NCI-H2227 (cell line): ENCODE results near the gene PPP2R2D.
A peak's percentile ranks its signal among the peaks of the same experiment; 100 is the strongest.
"Not testable (repeated sequence)": the region's sequence is repeated elsewhere in the genome, so short reads cannot be mapped to it uniquely, and the experiment has no call there.

Experiments
- DNase-seq: peaks from one replicate; lab custom pipeline; 2025; ENCODE audit not compliant: unreplicated experiment; lab: John Stamatoyannopoulos, UW

Gene PPP2R2D

DNA sequence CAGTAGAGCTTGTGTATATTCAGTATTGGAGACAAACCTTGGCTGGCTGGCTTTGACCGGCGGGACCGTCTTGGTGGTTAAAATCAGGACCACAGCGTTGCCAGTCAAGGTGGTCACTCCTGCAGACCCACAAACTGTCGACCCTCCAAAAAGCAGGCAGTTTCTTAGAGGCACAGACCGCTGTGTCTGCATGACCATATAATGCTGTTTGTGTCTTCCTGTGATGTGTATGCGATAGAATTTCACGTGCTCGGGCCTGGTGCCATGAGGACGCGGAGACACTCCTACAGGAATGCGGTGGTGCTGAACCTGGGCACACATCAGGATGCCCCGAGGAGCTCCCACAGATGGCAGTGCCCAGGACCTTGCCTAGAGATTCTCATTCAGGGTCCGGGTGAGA lies 46.1 kb downstream of the PPP2R2D start:
- DNase-seq = no peak

DNA sequence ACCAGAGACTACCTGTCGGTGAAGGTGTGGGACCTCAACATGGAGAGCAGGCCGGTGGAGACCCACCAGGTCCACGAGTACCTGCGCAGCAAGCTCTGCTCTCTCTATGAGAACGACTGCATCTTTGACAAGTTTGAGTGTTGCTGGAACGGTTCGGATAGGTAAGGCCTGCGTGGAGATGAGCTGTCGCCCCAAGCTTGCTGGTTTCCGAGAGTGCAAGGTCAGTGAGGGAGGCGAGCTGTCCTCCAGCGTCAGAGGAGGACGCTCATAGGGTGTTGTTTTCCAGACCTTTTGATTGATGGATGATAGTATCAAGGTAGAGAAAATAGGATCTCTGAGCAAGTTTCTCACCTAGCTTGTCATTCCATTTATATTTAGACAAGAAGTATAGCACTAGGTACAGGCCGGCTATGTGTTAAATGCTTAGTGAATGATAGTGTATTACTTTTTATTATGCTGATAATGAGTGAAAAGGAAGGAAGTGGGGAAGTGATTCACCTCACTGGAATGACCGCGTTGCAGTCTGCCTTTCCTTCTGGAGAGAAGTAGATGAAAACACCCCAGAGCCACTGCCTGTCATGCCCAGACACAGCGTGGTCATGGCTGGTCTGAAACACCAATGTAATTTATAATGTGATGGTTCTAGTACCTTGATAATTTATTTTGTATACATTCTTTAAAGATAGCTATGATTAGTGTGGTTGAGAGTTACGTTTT lies 47.0 kb downstream of the PPP2R2D start:
- no peak for DNase-seq

DNA sequence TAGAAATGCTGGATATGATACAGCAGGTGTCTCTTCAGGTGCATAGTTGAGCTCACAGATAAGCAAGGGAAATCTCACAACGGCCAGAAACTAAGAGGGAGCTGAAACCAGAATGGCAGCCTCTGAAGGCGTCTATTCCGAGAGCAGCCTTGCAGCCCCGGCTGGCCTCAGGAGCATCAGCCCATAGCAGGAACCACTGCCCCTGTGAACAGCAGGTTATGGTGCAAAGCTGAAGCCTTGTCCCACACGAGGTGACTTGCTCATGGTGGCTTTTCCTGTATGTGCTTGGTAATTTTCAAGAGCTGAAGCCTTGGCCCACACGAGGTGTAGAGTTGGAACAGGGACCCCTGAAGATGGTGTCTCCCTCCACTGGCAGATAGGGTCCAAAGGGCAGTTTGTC lies 47.7 kb downstream of the PPP2R2D start:
- DNase-seq = no peak

DNA sequence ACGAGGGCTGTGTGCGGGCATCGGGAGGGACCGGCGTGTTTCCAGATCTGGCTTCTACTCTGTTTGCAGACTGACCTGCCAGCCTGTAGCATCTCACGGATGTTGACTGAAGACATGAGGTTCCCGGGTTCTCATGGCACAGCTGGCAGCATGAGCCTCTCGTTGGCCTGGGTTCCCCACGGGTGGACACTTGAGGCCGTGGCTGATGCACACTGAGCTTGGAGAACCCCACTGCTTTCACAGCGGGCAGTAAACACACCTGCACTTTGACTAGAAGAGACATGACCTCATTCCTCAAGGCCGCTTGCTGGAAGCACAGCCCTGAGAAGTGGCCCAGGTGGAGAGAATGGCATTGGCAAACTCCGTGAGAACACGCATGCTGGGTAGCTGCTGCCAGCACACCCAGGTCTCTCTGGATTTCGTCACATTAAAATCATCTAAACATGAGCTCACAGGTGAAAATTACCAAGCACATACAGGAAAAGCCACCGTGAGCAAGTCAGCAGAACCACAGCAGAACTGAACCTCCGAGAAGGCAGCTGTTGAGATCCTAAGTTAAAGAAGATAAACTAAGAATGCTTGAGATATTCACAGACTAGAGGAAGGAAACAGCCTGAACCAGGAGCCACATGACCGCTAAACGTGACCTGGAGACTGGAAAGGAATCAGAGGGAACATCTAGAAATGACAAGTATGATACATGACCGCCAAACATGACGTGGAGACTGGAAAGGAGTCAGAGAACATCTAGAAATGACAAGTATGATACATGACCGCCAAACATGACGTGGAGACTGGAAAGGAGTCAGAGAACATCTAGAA lies 48.4 kb downstream of the PPP2R2D start:
- DNase-seq = no peak

DNA sequence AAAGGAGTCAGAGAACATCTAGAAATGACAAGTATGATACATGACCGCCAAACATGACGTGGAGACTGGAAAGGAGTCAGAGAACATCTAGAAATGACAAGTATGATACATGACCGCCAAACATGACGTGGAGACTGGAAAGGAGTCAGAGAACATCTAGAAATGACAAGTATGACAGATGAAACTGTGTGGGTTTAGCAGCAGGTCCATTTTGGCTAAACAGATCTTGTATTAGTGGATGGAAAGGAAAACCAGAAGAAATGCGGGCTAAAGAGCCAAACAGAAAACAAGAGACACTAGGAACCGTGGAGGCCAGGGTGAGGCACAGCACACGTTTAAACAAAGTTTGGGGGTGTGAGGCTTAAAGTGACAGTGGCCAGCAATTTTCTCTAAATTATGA lies 49.1 kb downstream of the PPP2R2D start:
- not testable (repeated sequence) for DNase-seq

DNA sequence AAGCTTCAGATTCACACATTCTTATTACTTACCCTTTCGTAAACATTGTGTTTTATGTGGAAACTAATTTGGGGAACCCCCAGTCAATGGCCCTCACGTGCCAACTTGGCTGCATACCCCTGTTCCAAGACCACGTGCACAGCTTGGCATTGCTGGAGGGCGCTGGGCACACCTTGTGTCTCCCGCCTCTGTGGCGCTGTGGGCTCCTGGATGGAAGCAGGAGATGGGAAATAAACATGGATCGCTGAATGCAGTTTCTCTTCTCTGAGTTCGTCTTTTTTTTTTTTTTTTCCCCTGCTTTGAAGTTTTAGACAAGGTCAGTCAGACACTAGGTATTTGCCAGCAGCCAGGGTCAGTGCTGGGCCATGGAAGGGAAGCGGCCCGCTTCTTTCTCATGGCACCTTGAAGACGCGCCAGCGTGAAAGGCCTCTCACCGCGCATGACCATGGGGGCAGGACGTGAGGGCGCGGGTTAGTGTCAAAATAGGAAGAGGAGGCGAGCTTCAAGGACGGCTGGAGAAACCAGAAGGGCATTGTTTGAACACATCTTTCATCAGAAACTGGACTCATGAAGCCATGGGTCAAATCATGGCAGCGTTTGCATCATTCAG lies 53.7 kb downstream of the PPP2R2D start:
- no peak for DNase-seq

DNA sequence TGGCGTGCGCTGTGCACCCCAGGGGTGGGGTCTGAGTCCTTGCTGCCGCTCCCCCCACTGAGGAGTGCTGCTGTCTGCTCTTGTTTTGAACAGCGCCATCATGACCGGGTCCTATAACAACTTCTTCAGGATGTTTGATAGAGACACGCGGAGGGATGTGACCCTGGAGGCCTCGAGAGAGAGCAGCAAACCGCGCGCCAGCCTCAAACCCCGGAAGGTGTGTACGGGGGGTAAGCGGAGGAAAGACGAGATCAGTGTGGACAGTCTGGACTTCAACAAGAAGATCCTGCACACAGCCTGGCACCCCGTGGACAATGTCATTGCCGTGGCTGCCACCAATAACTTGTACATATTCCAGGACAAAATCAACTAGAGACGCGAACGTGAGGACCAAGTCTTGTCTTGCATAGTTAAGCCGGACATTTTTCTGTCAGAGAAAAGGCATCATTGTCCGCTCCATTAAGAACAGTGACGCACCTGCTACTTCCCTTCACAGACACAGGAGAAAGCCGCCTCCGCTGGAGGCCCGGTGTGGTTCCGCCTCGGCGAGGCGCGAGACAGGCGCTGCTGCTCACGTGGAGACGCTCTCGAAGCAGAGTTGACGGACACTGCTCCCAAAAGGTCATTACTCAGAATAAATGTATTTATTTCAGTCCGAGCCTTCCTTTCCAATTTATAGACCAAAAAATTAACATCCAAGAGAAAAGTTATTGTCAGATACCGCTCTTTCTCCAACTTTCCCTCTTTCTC lies 55.0 kb downstream of the PPP2R2D start:
- DNase-seq = no peak

DNA sequence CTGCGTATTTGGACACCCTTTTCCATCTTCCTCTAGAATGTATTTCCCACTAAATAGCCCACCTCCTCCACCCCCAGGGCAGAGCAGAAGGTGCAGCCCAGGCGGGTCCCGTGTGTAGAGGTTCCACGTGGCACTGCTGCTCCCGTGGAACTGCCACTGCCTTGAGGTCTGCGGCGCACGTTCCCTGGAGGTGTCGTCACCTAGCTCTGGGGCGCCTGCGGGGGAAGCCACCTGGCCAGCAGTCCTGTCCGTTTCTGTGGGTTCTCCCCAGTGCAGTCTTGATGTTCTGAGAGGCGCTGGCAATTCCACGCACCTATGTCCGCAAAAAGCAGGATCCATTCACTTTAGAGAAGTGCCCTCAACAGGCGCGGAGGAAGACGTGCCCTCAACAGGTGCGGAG lies 59.0 kb downstream of the PPP2R2D start:
- DNase-seq = no peak

DNA sequence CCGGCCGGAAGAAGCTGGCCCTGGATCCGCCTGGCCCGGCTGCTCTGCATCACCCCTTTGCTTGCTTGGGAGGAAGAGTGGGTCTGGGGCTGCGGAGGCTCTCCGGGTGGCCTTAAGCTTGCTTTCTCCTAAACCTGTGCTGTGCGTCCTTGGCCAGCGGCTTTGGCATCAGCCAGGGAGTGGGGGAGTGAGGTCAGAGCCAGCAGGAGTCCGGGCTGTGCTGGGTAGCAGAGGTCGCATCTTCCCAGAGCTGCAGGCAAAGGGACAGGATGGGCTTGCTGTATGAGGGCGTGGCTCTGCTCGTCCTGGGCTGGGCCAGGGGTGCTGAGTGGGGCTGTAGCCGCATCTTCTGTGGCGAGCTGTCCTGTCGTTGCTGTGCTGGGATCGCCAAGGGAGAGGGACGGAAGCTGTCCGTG lies 59.8 kb downstream of the PPP2R2D start:
- no peak for DNase-seq

DNA sequence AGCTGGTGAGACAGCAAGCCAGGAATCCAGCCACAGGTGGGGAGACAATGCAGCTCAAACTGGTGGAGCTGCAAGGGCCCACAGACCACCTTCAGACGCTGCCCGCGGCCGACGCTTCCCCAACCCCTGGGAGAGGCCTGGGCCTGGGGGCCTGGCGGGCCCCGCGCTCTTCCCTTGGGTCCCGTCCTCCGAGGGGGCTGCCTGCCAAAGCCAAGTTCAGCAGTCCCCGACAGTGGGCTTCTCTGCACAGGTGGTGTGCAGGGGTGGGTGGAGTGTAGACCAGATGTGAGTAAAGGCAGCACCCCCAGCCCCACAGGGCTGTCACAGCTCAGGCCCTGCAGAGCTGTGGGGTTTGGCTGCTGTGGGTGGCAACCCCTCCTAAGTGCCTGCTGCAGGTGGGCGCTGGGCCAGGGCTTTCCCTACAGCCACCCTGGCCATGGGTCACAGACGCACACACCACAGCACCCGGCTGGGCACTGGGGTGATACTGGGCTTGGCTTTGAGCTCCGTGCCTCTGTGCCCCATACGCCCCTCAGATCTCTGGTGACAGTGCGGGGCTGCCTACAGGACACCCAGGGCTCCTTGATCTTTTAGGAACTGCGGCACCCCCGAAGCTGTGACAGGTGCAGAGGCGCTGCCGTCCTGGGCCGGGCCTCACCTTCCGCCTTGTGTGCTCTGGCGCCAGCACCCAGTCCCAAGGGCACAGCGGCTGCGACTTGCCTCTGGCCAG lies 60.4 kb downstream of the PPP2R2D start:
- no peak for DNase-seq

DNA sequence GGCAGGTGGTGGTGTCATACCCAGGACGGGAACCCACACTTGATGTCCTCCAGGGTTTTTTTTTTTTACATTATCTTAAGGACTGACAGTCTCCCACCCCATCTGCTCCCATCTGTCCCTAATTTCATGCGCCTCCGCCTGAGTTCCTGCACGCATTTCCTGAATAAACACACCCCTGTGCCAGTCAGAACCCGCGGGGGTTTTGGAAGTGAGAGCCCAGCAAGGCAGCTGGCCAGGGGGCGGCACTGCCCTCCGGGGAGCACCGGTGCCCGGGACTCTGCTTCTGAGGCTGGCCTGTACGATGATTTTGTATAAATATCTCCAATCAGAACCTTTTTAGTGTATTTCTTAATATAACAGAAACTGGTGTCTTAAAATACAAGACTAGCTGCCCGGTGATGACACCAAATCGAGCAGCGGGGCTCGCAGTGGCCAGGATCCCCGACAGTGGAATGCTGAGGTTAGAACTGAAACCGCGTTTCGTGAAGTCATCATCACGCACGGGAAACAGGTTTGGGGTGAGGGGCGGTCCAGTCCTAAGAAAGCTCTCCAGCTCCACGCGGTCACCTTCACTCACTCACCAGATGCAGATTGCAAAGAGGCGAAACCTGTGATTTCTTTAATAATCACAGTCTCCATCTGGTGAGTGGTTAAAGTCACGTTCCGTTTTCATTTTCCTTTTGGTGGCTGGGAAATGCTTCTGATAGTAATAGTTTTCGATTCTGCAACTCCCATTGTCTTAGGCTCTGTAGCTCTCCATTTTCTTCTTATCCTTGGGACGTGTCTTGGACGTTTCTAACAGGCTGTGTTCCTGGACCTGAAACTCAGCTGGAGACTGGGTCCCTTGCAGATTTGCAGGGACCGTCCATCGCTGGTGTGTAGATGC lies 61.2 kb downstream of the PPP2R2D start:
- DNase-seq = peak; percentile 47

DNA sequence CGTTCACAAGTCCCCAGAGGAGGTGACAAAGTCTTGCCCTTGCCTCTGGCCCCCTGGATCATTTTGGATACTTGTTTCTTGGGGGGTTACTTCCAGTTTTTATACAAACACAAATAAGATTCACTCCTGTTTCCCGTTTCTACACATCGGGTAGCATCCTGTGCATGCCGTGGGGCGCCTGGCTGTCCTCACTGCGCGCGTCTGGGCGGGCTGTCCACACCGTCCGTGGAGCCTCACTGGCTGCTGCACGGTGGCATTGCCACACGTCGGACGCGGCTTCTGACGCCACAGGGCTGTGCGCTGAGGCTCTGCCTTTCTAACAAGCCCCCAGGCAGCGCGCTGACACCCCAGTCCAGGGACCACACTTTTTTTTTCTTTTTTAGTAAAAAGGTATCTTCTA lies 62.5 kb downstream of the PPP2R2D start:
- peak; percentile 28 for DNase-seq

DNA sequence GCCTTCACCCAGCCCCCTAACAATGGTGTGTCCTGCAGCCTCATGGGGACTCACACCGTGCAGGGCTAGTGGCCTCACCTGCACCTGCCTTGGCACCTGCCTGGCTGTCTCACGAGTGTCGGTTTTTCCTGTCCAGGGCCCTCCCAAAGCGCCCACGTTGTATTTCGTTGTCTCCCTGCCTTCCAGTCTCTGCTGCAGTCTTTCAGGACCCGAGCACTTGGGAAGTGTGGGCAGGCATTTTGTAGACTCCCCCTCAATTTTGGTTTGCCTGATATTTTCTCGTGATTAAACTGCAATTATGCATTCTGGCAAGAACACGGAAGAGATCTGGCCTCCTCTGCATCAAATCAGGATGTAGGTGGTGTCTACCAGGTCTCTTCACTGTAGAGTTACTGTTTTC lies 63.0 kb downstream of the PPP2R2D start:
- DNase-seq = no peak

DNA sequence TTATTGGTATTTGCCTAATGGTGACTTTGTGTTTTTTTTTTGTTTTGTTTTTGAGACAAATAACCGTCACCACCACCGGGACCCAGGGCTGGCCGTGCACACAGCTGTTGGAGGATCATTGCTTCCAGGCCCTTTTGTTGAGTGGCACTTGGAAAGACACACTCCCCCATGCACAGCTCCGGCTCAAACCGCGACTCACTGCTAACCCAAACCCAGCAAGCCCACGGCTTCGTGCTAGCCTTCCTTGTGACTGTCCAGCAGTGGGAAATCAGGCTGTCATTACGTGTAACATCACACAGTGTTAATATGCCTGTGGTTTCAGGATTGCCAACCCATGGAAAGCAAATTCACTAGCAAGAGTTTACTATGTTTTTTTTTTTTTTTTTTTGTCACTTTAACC lies 63.5 kb downstream of the PPP2R2D start:
- no peak for DNase-seq

DNA sequence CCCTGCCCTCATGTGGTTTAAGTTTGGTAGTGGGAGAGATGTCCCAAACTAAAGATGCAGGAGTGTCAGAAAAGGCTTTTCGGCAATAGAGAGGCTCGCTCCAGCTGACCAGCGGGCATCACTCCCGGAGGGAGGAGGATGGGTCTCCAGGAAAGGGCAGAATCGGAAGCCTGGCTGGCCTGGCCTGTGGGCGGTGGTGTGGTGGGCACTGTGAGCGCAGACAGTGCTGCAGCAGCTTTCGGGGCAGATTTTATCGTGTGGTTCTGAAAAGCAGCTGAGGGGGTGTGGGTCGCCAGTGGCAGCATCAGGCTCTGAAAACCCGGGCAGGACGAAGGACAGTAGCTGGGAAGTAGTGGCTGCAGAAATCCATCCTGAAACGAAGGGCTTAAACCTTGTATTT lies 68.1 kb downstream of the PPP2R2D start:
- no peak for DNase-seq

DNA sequence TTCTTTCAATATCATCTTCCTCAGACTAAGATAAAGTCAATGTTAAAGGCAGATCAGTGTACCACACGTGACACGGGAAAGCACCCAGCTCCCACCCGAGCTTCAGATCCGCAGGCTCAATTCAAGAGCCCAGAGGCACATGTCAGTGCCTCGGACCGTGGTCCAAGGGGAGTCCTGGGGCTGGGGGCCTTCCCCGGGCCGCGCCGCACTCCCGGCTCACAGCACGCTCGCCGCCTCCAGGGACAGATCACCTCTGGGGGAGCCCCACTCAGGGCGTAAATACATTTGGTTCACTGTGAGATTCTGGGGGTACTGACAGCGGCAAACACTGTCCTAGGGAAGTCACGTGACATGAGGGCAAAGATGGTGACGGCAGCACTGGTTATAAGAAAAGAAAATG lies 70.1 kb downstream of the PPP2R2D start:
- DNase-seq = no peak

DNA sequence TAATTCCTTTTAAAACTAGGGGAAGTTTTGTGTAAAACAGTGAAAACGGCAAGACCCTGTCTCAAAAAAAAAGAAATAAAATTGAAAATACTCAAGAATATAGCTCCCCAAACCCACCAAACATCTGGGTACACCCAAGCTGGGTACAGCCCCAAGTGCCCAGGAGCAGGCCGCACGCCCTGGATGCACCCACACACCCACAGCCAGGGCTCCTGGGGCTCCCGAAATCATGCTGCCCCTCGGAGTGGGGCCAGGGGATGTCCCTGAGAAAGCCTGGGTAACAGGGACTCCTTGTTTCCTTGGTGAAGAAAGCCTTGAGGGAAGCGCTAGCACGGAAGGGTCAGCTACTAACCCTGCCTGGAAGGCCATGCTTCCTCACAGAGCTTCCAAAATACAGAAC lies 70.8 kb downstream of the PPP2R2D start:
- DNase-seq = no peak

DNA sequence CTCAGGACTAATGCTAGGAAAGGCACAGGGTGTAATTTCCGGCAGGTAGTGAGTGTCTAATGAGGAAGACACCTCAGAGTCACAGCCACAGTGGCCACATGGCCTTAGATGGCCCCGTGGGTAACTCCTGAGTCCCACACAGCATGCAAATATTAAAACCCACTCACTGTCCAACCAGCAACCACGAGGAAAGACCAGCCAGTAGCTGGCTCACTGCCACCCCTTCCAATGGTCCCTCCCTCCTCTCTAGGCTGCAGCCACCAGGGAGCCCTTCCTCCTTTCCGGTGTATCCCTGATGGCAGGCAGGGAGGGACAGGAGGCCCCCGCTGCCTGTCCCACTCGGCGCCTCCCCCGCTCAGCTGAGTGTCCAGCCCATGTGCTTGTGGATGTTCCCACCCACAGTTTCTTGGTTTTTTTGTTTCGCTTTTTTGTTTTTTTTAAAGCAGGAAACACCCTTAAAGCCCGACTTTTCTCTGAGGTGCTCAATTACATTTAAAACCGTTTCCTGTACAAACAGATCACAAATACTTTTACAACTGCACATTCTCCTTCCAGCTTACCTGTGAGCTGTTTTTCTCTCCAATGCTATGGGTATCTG lies 71.8 kb downstream of the PPP2R2D start:
- no peak for DNase-seq

DNA sequence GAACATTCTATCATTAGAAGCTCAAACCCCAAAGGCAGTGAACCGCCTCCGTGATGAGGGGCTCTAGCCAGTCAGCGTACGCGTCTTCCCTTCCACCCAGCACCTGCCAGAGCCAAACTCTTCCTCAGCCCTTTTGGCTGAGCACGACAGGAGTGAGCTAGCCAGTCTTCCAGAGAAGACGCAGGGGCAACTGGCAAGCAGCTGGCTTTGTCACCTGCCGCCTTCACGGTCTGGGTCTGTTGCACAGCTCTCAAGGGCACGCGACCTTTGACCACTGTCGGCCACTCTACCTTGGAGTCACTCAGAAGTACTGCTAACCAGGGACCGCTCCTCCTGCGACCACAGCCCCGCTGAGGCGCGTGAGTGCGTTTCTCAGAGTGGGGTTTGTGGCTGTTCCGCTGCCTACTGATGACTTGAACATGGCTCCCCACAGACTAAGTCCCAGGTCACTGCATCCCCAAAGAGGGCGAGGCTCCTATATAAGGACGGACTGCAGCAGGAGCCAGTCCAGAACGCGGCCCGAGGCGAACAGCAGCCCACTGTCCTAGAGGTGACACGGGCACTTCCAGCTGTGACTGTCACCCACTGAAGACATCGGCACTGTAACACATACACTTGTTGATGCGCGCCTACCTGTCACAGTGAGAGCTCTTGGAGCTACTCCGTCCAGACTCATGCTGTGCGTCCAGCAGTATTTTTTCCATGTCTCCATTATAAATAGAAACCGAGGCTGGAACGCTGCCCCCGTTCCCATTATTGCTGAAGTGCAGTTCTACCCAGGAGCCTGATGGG lies 72.5 kb downstream of the PPP2R2D start:
- DNase-seq = no peak
